NB4 (cell line): ENCODE results near the gene GTPBP3.

ENCODE experiments used
- MAX ChIP-seq: IDR thresholded peaks from 2 replicates; pipeline ENCODE4 v1.6.1; 2011; ENCODE audit warnings: low read depth, low read length
- MYC ChIP-seq: IDR thresholded peaks from 2 replicates; pipeline ENCODE4 v1.6.1; 2011; ENCODE audit warnings: low read depth, low read length
- POLR2A ChIP-seq: IDR thresholded peaks from 2 replicates; pipeline ENCODE4 v1.6.1; 2011; ENCODE audit warnings: mild to moderate bottlenecking; ENCODE audit not compliant: insufficient read length; ENCODE audit errors: extremely low read depth
- TF ChIP-seq, protein P1 (sequence below): IDR thresholded peaks from one replicate; pipeline ENCODE4 v1.5.1; 2012; ENCODE audit warnings: low read depth, low read length

DNA sequence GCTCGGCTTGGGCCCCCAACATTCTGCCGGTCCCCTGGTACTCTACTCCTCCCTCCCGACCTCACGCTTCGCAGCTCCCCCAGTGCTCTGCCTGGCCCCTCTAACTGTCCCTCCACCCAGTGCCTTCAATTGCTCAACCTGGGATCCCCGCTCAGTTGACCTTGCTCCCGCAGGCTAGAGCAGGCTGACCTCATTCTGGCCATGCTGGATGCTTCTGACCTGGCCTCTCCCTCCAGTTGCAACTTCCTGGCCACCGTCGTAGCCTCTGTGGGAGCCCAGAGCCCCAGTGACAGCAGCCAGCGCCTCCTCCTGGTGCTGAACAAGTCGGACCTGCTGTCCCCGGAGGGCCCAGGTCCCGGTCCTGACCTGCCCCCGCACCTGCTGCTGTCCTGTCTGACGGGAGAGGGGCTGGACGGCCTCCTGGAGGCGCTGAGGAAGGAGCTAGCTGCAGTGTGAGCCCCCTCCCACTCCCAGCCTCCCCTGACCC, 3.6 kb downstream of the GTPBP3 start:
- TF ChIP-seq, protein P1, sequence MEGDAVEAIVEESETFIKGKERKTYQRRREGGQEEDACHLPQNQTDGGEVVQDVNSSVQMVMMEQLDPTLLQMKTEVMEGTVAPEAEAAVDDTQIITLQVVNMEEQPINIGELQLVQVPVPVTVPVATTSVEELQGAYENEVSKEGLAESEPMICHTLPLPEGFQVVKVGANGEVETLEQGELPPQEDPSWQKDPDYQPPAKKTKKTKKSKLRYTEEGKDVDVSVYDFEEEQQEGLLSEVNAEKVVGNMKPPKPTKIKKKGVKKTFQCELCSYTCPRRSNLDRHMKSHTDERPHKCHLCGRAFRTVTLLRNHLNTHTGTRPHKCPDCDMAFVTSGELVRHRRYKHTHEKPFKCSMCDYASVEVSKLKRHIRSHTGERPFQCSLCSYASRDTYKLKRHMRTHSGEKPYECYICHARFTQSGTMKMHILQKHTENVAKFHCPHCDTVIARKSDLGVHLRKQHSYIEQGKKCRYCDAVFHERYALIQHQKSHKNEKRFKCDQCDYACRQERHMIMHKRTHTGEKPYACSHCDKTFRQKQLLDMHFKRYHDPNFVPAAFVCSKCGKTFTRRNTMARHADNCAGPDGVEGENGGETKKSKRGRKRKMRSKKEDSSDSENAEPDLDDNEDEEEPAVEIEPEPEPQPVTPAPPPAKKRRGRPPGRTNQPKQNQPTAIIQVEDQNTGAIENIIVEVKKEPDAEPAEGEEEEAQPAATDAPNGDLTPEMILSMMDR = no peak
- TF ChIP-seq POLR2A = no peak
- TF ChIP-seq MYC = no peak
- TF ChIP-seq MAX = no peak
